Gastroesophageal sphincter (tissue), 3 donors: ENCODE measurements around the gene DKK2.

Source experiments
- EP300 ChIP-seq: sonication (generic); formaldehyde crosslinking; IDR thresholded peaks from one replicate; pipeline ENCODE4 v1.6.1; 2017; ENCODE audit warnings: antibody characterized with exemption, mild to moderate bottlenecking
- POLR2A ChIP-seq, 2 donors: fragments of 450-650 bp; IDR thresholded peaks; one replicate each; pipeline ENCODE4 v1.6.1; 2017; ENCODE audit warnings: antibody characterized with exemption in 2 of 2, mild to moderate bottlenecking in 2 of 2, moderate library complexity in 1 of 2
- POLR2AphosphoS5 ChIP-seq: sonication (generic); formaldehyde crosslinking; IDR thresholded peaks from one replicate; pipeline ENCODE4 v1.6.1; 2017; ENCODE audit warnings: antibody characterized with exemption
- TF ChIP-seq, protein P1 (sequence below), 4 experiments: fragments of 200-600 bp in 2 of 4; fragments of 450-650 bp in 2 of 4; sonication (generic) in 1 of 4; IDR thresholded peaks; one replicate each; pipeline ENCODE4 v1.5.1; 2017 to 2019; ENCODE audit warnings: antibody characterized with exemption in 4 of 4, mild to moderate bottlenecking in 2 of 4, moderate library complexity in 2 of 4

DNA sequence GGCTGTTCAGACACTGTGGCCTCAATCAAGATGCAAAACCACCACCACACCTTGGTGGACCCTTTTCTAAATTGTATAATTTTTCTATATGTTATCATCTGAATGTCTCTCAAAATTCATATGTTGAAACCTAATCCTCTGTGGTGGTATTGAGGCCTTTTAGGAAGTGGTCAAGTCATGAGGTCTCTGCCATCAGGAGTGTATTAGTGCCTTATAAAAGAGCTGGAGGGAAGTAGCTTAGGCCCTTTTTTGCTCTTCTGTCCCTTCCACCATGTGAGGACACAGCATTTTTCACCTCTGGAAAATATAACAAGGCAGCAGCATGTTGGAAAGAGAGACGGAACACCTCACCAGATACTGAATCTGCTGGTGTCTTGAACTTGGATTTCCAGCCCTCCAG, 30.5 kb upstream of the DKK2 start:
- no peak for TF ChIP-seq POLR2A (IDR thresholded peaks at IDR 0.05)
- no peak for TF ChIP-seq POLR2AphosphoS5
- no peak for TF ChIP-seq EP300
- TF ChIP-seq, protein P1, sequence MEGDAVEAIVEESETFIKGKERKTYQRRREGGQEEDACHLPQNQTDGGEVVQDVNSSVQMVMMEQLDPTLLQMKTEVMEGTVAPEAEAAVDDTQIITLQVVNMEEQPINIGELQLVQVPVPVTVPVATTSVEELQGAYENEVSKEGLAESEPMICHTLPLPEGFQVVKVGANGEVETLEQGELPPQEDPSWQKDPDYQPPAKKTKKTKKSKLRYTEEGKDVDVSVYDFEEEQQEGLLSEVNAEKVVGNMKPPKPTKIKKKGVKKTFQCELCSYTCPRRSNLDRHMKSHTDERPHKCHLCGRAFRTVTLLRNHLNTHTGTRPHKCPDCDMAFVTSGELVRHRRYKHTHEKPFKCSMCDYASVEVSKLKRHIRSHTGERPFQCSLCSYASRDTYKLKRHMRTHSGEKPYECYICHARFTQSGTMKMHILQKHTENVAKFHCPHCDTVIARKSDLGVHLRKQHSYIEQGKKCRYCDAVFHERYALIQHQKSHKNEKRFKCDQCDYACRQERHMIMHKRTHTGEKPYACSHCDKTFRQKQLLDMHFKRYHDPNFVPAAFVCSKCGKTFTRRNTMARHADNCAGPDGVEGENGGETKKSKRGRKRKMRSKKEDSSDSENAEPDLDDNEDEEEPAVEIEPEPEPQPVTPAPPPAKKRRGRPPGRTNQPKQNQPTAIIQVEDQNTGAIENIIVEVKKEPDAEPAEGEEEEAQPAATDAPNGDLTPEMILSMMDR (IDR thresholded peaks at IDR 0.05): no peak
